Fibroblast of skin of right quadriceps (primary cell): ENCODE measurements around the gene UGP2.
A peak's percentile ranks its signal among the peaks of the same experiment; 100 is the strongest.
"Not testable (repeated sequence)": the region's sequence is repeated elsewhere in the genome, so short reads cannot be mapped to it uniquely, and the experiment has no call there.

Experiments used
- DNase-seq: peaks from one replicate; pipeline ENCODE4 v3.0.0-alpha.2; 2013

UGP2 gene

DNA sequence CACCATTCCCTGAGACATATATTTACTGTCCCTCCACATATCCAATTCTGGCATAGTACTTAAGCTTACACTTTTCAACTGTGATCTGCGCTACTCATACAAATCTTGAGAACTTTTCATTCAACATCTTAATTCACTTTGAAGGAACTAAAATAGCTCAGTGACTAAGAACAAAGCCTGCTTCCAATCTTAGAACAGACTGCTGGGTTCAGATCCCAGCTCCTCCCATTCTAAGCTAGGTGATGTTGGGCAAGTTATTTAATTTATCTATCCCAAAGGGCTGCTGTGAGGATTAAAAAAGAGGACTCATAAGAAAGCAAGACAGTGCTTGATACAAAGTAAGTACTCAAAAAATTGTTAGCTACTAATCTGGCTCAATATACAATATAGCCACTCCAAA is 57.9 kb downstream of the UGP2 start:
- peak; percentile 4 for DNase-seq

DNA sequence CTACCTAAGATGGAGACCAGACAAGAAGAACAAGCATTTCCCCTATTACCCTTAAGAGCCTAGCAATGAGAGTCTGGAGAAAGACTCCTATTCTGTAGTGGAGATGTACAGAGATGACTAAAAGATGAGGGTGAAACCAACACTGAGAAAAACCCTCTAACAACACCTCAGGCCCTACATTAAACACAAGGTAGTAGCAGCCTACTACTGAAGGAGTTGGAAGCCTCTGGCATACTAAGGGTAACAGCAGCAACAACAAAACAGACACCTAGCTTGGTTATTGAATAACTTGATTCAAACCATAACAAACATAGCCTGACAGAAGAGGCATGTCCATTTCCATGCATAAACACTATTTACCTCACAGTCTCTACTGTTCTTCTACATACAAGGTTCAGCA is 60.5 kb downstream of the UGP2 start:
- DNase-seq: no peak

- DNase-seq: peak; percentile 8
Observed at GRCh38 chr2:63903003-63903402, 61.3 kb downstream of the UGP2 start.

- DNase-seq: no peak
Observed at GRCh38 chr2:63914311-63914710, 72.6 kb downstream of the UGP2 start.

DNA sequence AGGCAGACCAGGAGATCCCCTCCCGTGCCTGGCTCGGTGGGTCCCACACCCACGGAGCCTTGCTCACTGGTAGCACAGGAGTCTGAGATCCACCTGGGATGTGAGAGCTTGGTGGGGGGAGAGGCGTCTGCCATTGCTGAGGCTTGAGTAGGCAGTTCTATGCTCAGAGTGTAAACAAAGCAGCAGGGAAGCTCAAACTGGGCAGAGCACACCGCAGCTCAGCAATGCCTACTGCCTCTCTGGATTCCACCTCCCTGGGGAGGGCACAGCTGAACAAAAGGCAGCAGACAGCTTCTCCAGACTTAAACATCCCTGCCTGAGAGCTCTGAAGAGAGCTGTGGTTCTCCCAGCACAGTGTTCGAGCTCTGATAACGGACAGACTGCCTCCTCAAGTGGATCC is 85.1 kb downstream of the UGP2 start:
- no peak for DNase-seq

GRCh38 chr2:63932104-63932503 is 90.4 kb downstream of the UGP2 start:
- not testable (repeated sequence) for DNase-seq
